Type B pancreatic cell (in vitro differentiated cells): ENCODE measurements around the gene RAB42. TPM values are rescaled to one million over a fixed set of nuclear protein-coding genes. Genes with fewer than 3 reads are reported as not detected.
"Not testable (repeated sequence)": the region's sequence is repeated elsewhere in the genome, so short reads cannot be mapped to it uniquely, and the experiment has no call there.

Source experiments
- DNase-seq: peaks from one replicate; pipeline ENCODE4 v3.0.0; 2021; ENCODE audit warnings: mixed read lengths; ENCODE audit not compliant: unreplicated experiment; ENCODE audit errors: extremely low spot score
- H3K27ac Mint-ChIP-seq: 2 replicates; pipeline ENCODE4 v1.8.0; 2021; ENCODE audit warnings: mild to moderate bottlenecking, mixed read lengths
- H3K27me3 Mint-ChIP-seq: 2 replicates; pipeline ENCODE4 v1.8.0; 2021; ENCODE audit warnings: mixed read lengths
- H3K36me3 Mint-ChIP-seq: 2 replicates; pipeline ENCODE4 v1.8.0; 2021; ENCODE audit warnings: mixed read lengths
- H3K4me1 Mint-ChIP-seq: one replicate; pipeline ENCODE4 v1.8.0; 2021; ENCODE audit warnings: mixed read lengths; ENCODE audit not compliant: unreplicated experiment
- H3K4me3 Mint-ChIP-seq: 2 replicates; pipeline ENCODE4 v1.8.0; 2021; ENCODE audit warnings: mild to moderate bottlenecking, mixed read lengths
- H3K9me3 Mint-ChIP-seq: 2 replicates; pipeline ENCODE4 v1.8.0; 2021; ENCODE audit warnings: mixed read lengths
- CTCF ChIP-seq: fragments of 200-600 bp; sonication (generic); conservative IDR thresholded peaks from 2 replicates; pipeline ENCODE4 v1.5.0; 2021; ENCODE audit warnings: antibody characterized with exemption, mild to moderate bottlenecking
- total RNA-seq: library from RNA; stranded (reverse); gene quantifications from 2 replicates; pipeline ENCODE4 v1.2.1, GENCODE V29; 2021; ENCODE audit warnings: low replicate concordance

Gene RAB42
- total RNA-seq, 1 donor from 2014 or later, result 2.7 TPM

- H3K27ac Mint-ChIP-seq, result peak overlapping the region; percentile 97
- peak; percentile 18 for TF ChIP-seq CTCF
- peaks cover 26% of the 10 kb centered on the region for H3K36me3 Mint-ChIP-seq
Measured at GRCh38 chr1:28580722-28581530, 11.1 kb upstream of the RAB42 start.

GRCh38 chr1:28581531-28582247, 10.4 kb upstream of the RAB42 start:
- H3K9me3 Mint-ChIP-seq, result no peaks in the 10 kb centered on the region
- peak overlapping the region; percentile 93 for H3K4me3 Mint-ChIP-seq
- peaks cover 26% of the 10 kb centered on the region for H3K36me3 Mint-ChIP-seq
- peak overlapping the region; percentile 97 for H3K27ac Mint-ChIP-seq
- peak; percentile 29 for TF ChIP-seq CTCF
- H3K4me1 Mint-ChIP-seq, result peaks cover 27% of the 10 kb centered on the region
- no peaks in the 10 kb centered on the region for H3K27me3 Mint-ChIP-seq
- peak; percentile 97 for DNase-seq

More at GRCh38 chr1:28580722-28581530, 11.1 kb upstream of the RAB42 start:
- no peak for DNase-seq
- peak overlapping the region; percentile 93 for H3K4me3 Mint-ChIP-seq
- no peaks in the 10 kb centered on the region for H3K9me3 Mint-ChIP-seq
- H3K27me3 Mint-ChIP-seq, result no peaks in the 10 kb centered on the region
- H3K4me1 Mint-ChIP-seq, result peaks cover 27% of the 10 kb centered on the region

- no peak for TF ChIP-seq CTCF
- no peaks in the 10 kb centered on the region for H3K9me3 Mint-ChIP-seq
- no peak for DNase-seq
- peaks cover 27% of the 10 kb centered on the region for H3K4me1 Mint-ChIP-seq
- peak overlapping the region; percentile 93 for H3K4me3 Mint-ChIP-seq
- H3K36me3 Mint-ChIP-seq, result peaks cover 22% of the 10 kb centered on the region
- H3K27ac Mint-ChIP-seq, result peak overlapping the region; percentile 97
- no peaks in the 10 kb centered on the region for H3K27me3 Mint-ChIP-seq
Measured at GRCh38 chr1:28582248-28582615, 9.8 kb upstream of the RAB42 start.

- H3K9me3 Mint-ChIP-seq, DNase-seq, H3K36me3 Mint-ChIP-seq, H3K4me3 Mint-ChIP-seq, H3K27ac Mint-ChIP-seq, H3K27me3 Mint-ChIP-seq: not testable (repeated sequence)
- H3K4me1 Mint-ChIP-seq, result peaks cover 16% of the 10 kb centered on the region
Measured at GRCh38 chr1:28586585-28587391, 5.3 kb upstream of the RAB42 start.

- no peaks in the 10 kb centered on the region for H3K36me3 Mint-ChIP-seq
- H3K27ac Mint-ChIP-seq, result no peak overlapping the region
Measured at GRCh38 chr1:28592321-28593071, 431 bp downstream of the RAB42 start.

GRCh38 chr1:28593988-28594356, 1.9 kb downstream of the RAB42 start:
- not testable (repeated sequence) for DNase-seq, H3K4me3 Mint-ChIP-seq, H3K27ac Mint-ChIP-seq, H3K9me3 Mint-ChIP-seq, H3K27me3 Mint-ChIP-seq, H3K36me3 Mint-ChIP-seq
- H3K4me1 Mint-ChIP-seq, result peaks cover 11% of the 10 kb centered on the region

More at GRCh38 chr1:28592321-28593071, 431 bp downstream of the RAB42 start:
- peaks cover 4% of the 10 kb centered on the region for H3K27me3 Mint-ChIP-seq
- H3K4me1 Mint-ChIP-seq, result peaks cover 11% of the 10 kb centered on the region
- H3K9me3 Mint-ChIP-seq, result no peaks in the 10 kb centered on the region
- H3K4me3 Mint-ChIP-seq, result peak overlapping the region; percentile 88
- TF ChIP-seq CTCF, result no peak
- no peak for DNase-seq

- not testable (repeated sequence) for H3K9me3 Mint-ChIP-seq, H3K4me3 Mint-ChIP-seq, DNase-seq, H3K36me3 Mint-ChIP-seq, H3K27me3 Mint-ChIP-seq, H3K27ac Mint-ChIP-seq
- H3K4me1 Mint-ChIP-seq, result peaks cover 10% of the 10 kb centered on the region
Measured at GRCh38 chr1:28594686-28595411, 2.8 kb downstream of the RAB42 start.
